A673 (cell line): Measurements from ENCODE around the gene TMEM163.

Experiments used
- CTCF ChIP-seq: fragments of 300-800, 200-600 bp; sonication (generic); conservative IDR thresholded peaks from 2 replicates; pipeline ENCODE4 v1.5.1; 2017; ENCODE audit warnings: low read depth, mild to moderate bottlenecking, antibody characterized with exemption, low read length, moderate library complexity, mixed read lengths
- EZH2 ChIP-seq: fragments of 200-600 bp; sonication (generic); IDR thresholded peaks from 2 replicates; pipeline ENCODE4 v1.6.1; 2017; ENCODE audit warnings: borderline replicate concordance, low read depth, mild to moderate bottlenecking, mixed read lengths, antibody characterized with exemption, low read length; ENCODE audit not compliant: poor library complexity, severe bottlenecking

- no peak for TF ChIP-seq CTCF
- no peak for TF ChIP-seq EZH2
These were observed 266.6 kb downstream of the TMEM163 start for GRCh38 chr2:134452042-134452733.
